ENCODE results near the gene NPDC1.
"Not testable (repeated sequence)": the region's sequence is repeated elsewhere in the genome, so short reads cannot be mapped to it uniquely, and the experiment has no call there.

NPDC1 gene

GRCh38 chr9:137075275-137075775, 29.3 kb upstream of the NPDC1 start:
- no peak for DNase-seq (ENCODE audit: low read depth in 2 of 2)

GRCh38 chr9:137074657-137075274, 28.8 kb upstream of the NPDC1 start:
- DNase-seq (ENCODE audit: low read depth in 2 of 2), result no peak

GRCh38 chr9:137073992-137074399, 28.0 kb upstream of the NPDC1 start:
- DNase-seq (ENCODE audit: low read depth in 2 of 2), result no peak

GRCh38 chr9:137071282-137071681, 25.3 kb upstream of the NPDC1 start:
- no peak for DNase-seq (ENCODE audit: low read depth in 2 of 2)

GRCh38 chr9:137070906-137071275, 24.9 kb upstream of the NPDC1 start:
- no peak for DNase-seq (ENCODE audit: low read depth in 2 of 2)

GRCh38 chr9:137070201-137070905, 24.4 kb upstream of the NPDC1 start, which contains the start of gene SAPCD2:
Gene SAPCD2, minus strand, starts transcription at chr9:137070557. Its CDS starts 97 bp downstream, at chr9:137070460.
- DNase-seq (ENCODE audit: low read depth in 2 of 2), result peak; percentile 63

- no peak for DNase-seq (ENCODE audit: low read depth in 2 of 2)
Observed at GRCh38 chr9:137069508-137070091, 23.6 kb upstream of the NPDC1 start.

GRCh38 chr9:137068539-137069507, 22.8 kb upstream of the NPDC1 start:
- DNase-seq (ENCODE audit: low read depth in 2 of 2), result no peak

GRCh38 chr9:137067860-137068538, 22.0 kb upstream of the NPDC1 start:
- peak; percentile 65 to 78 for DNase-seq (ENCODE audit: low read depth in 2 of 2)

- DNase-seq (ENCODE audit: low read depth in 2 of 2), result no peak
Observed at GRCh38 chr9:137066096-137066861, 20.3 kb upstream of the NPDC1 start.

GRCh38 chr9:137065336-137065967, 19.5 kb upstream of the NPDC1 start:
- no peak for DNase-seq (ENCODE audit: low read depth in 2 of 2)

- DNase-seq (ENCODE audit: low read depth in 2 of 2), result no peak
Observed at GRCh38 chr9:137064880-137065164, 18.8 kb upstream of the NPDC1 start.

- peak in 1 of 2 donors; percentile 49 for DNase-seq (ENCODE audit: low read depth in 2 of 2)
Observed at GRCh38 chr9:137064027-137064879, 18.3 kb upstream of the NPDC1 start.

- no peak for DNase-seq (ENCODE audit: low read depth in 2 of 2)
Observed at GRCh38 chr9:137063311-137064026, 17.5 kb upstream of the NPDC1 start.

GRCh38 chr9:137062798-137063197, 16.8 kb upstream of the NPDC1 start:
- DNase-seq (ENCODE audit: low read depth in 2 of 2), result not testable (repeated sequence)

- DNase-seq (ENCODE audit: low read depth in 2 of 2), result no peak
Observed at GRCh38 chr9:137062384-137062783, 16.4 kb upstream of the NPDC1 start.

- no peak for DNase-seq (ENCODE audit: low read depth in 2 of 2)
Observed at GRCh38 chr9:137058521-137059234, 12.7 kb upstream of the NPDC1 start.

GRCh38 chr9:137057545-137057944, 11.6 kb upstream of the NPDC1 start:
- no peak for DNase-seq (ENCODE audit: low read depth in 2 of 2)

Measured in stimulated activated CD8-positive, alpha-beta memory T cell treated with anti-CD3 and anti-CD28 coated beads, Interleukin-7, amount 100 ng/mL, for 1 hour (primary cell).